Bronchus fibroblast of lung (primary cell): Measurements from ENCODE around the gene INPP5A. TPM values are rescaled to one million over a fixed set of nuclear protein-coding genes. Genes with fewer than 3 reads are reported as not detected.

Experiments used
- total RNA-seq: library from RNA; depleted of rRNA; stranded (reverse); fragments of >200 nt; gene quantifications from 2 replicates; pipeline ENCODE4 v1.2.3, GENCODE V29; 2015

The INPP5A gene, protein sequence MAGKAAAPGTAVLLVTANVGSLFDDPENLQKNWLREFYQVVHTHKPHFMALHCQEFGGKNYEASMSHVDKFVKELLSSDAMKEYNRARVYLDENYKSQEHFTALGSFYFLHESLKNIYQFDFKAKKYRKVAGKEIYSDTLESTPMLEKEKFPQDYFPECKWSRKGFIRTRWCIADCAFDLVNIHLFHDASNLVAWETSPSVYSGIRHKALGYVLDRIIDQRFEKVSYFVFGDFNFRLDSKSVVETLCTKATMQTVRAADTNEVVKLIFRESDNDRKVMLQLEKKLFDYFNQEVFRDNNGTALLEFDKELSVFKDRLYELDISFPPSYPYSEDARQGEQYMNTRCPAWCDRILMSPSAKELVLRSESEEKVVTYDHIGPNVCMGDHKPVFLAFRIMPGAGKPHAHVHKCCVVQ
- total RNA-seq: 23.8 and 25.6 TPM in 2 replicates

DNA sequence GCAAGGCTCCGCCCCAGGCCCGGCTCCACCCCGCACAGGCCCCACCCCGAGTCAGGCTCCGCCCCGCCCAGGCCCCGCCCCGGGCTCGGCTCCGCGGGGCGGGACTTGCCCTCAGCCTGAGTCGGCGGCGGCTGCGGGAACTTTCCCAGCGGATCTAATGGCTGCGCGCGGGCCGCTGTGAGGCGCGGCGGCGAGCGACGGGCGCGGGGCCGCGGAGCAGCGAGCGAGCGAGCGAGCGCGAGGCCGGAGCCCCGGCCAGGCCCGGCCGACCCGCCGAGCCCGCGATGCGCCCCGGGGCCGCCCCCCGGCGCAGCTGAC, at the start of gene INPP5A:
Gene INPP5A, plus strand, starts transcription at position 104 of the 318 bp plus-strand sequence. CDS start 310 bp downstream, outside the sequence.

DNA sequence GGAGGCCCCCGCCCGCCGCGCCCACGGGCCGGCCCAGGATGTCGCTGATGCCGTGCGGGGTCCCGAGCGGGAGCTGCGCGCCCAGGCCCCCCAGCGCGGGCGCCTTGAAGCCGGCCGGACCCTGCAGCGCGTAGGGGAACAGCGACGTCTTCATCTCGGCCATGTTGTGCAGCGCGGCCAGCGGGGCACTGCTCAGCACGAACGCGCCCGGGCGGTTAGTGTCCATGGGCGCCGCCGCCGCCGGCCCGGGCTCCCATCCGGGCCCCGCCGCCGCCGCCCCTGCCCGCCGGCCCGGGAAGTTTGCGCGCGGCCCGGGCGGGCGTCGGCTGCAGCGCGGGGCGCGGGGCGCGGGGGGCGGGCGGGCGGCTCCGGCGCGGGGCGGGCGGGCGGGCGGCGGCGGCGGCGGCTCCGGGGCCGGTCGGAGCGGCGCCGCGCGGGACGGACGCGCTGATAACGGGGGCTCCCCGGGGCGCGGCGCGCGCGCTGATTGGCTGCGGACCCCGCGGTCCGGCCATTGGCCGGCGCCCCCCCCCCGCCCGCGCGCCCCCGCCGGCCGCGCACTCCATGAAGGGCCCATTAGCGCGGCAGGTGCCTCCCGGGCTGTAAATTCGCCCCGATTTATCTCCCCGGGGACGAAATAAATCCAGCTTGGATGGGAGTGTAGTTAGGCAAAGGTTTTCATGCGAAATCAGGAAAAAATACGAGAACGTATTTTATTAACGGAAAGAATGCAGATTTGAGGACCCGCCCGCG, 248.3 kb downstream of the INPP5A start, which contains the start of gene NKX6-2:
Gene NKX6-2, minus strand, starts transcription at position 425 of the 753 bp plus-strand sequence. Its CDS starts 199 bp downstream, at position 226.

Other genes starting within 250 kb of the INPP5A start
- gene STK32C, start 229.8 kb upstream of the INPP5A start, total RNA-seq: 11.9 and 12.8 TPM in 2 replicates
- gene LRRC27, start 205.6 kb upstream of the INPP5A start, total RNA-seq: 3.2 and 5.9 TPM in 2 replicates
- gene PWWP2B, start 140.6 kb upstream of the INPP5A start, total RNA-seq: 4.2 and 4.5 TPM in 2 replicates
- not detected in 2 replicates for gene NKX6-2, start 248.4 kb downstream of the INPP5A start, total RNA-seq